HCT116 (cell line): ENCODE results near the gene PRDM12. TPM values are rescaled to one million over a fixed set of nuclear protein-coding genes. Genes with fewer than 3 reads are reported as not detected.

Experiments
- ATAC-seq: fragments of 200-7000 bp; cut with Tn5 transposase; 2 replicates; pipeline ENCODE4 v1.9.1; 2020; ENCODE audit warnings: mild to moderate bottlenecking, moderate library complexity
- BruUV-seq: library from RNA; stranded (reverse); fragments of 400-500 nt; replicated peaks from 2 replicates; lab custom pipeline; 2021; lab: Mats Ljungman, UMichigan
- CTCF ChIA-PET: fragments of 300-600 bp; sonication (Branson Sonifier 250); formaldehyde crosslinking; loops from one replicate; lab custom pipeline; 2021; ENCODE audit warnings: antibody characterized with exemption; lab: Charles Lee
- POLR2A ChIA-PET: fragments of 300-600, 350-600 bp; sonication (Branson Sonifier 250); formaldehyde crosslinking; loops from one replicate; lab custom pipeline; 2021; ENCODE audit warnings: antibody characterized with exemption; lab: Charles Lee
- RAD21 ChIA-PET, 2 experiments: fragments of 300-600 bp; sonication (Branson Sonifier 250); formaldehyde crosslinking; loops; one replicate each; lab custom pipeline; 2023; ENCODE audit warnings: low total read pairs in 2 of 2; ENCODE audit not compliant: uncharacterized antibody in 2 of 2, unreplicated experiment in 2 of 2, low non-redundant PET in 1 of 2; lab: Charles Lee
- DNase-seq: peaks from one replicate; pipeline ENCODE4 v3.0.0-alpha.2; 2010; ENCODE audit warnings: low read depth, low spot score
- H2AFZ ChIP-seq: fragments of 200-600 bp; shearing (Covaris generic), sonication (generic); 2 replicates; pipeline ENCODE4 v1.6.1; 2017; ENCODE audit warnings: low read depth, mixed run types, mixed read lengths, antibody characterized with exemption, low read length; ENCODE audit not compliant: poor library complexity, severe bottlenecking
- H3K27ac ChIP-seq: 2 replicates; pipeline ENCODE4 v1.5.1; 2012; ENCODE audit warnings: low read depth, low read length
- H3K27me3 ChIP-seq: fragments of 200-600 bp; sonication (generic); 2 replicates; pipeline ENCODE4 v1.6.1; 2016; ENCODE audit warnings: mixed run types, low read length, mixed read lengths; ENCODE audit not compliant: insufficient read depth
- H3K36me3 ChIP-seq, 2 experiments: fragments of 200-500 bp in 1 of 2; fragments of 200-600 bp in 1 of 2; sonication (Bioruptor generic) in 1 of 2; sonication (generic) in 1 of 2; 2 replicates each; pipeline versions ENCODE4 v1.5.1 to v1.6.1; 2014 to 2016; ENCODE audit warnings: low read length in 2 of 2, inconsistent platforms in 1 of 2, mixed read lengths in 1 of 2, mixed run types in 1 of 2; ENCODE audit not compliant: insufficient read depth in 2 of 2, control insufficient read depth in 1 of 2
- H3K4me1 ChIP-seq, 2 experiments: fragments of 200-600 bp in 1 of 2; sonication (generic) in 1 of 2; 2 replicates each; pipeline versions ENCODE4 v1.5.1 to v1.6.1; 2012 to 2017; ENCODE audit warnings: low read length in 2 of 2, inconsistent platforms in 1 of 2, mild to moderate bottlenecking in 1 of 2, mixed read lengths in 1 of 2, mixed run types in 1 of 2, moderate library complexity in 1 of 2; ENCODE audit not compliant: insufficient read depth in 2 of 2, control insufficient read depth in 1 of 2
- H3K4me2 ChIP-seq: fragments of 200-600 bp; sonication (generic); 2 replicates; pipeline ENCODE4 v1.6.1; 2017; ENCODE audit warnings: mixed run types, low read length, mixed read lengths
- H3K4me3 ChIP-seq, 2 experiments: fragments of 200-600 bp in 1 of 2; sonication (generic) in 1 of 2; replicated peaks in 1 of 2; 2 replicates each; pipeline ENCODE4 v1.5.1; 2011 to 2016; ENCODE audit warnings: low read length in 2 of 2, control low read depth in 1 of 2, low read depth in 1 of 2, mild to moderate bottlenecking in 1 of 2, mixed read lengths in 1 of 2, mixed run types in 1 of 2
- H3K79me2 ChIP-seq: fragments of 200-600 bp; sonication (generic); 2 replicates; pipeline ENCODE4 v1.6.1; 2017; ENCODE audit warnings: mild to moderate bottlenecking, mixed run types, low read length, moderate library complexity, mixed read lengths; ENCODE audit not compliant: insufficient read depth
- H3K9ac ChIP-seq: fragments of 200-600 bp; sonication (generic); 2 replicates; pipeline ENCODE4 v1.6.1; 2016; ENCODE audit warnings: low read length, mixed read lengths
- H3K9me2 ChIP-seq: fragments of 200-600 bp; sonication (generic), shearing (Covaris generic); 2 replicates; pipeline ENCODE4 v1.6.1; 2017; ENCODE audit warnings: mixed run types, mild to moderate bottlenecking, moderate library complexity; ENCODE audit not compliant: insufficient read depth
- H3K9me3 ChIP-seq, 2 experiments: fragments of 200-500 bp in 1 of 2; fragments of 200-600 bp in 1 of 2; sonication (Bioruptor generic) in 1 of 2; sonication (generic) in 1 of 2; 2 replicates each; pipeline ENCODE4 v1.6.1; 2014 to 2017; ENCODE audit warnings: low read length in 2 of 2, mixed read lengths in 2 of 2, inconsistent platforms in 1 of 2, low read depth in 1 of 2, mild to moderate bottlenecking in 1 of 2, mixed run types in 1 of 2, moderate library complexity in 1 of 2; ENCODE audit not compliant: control insufficient read depth in 1 of 2, insufficient read depth in 1 of 2
- H4K20me1 ChIP-seq: fragments of 200-600 bp; sonication (generic), shearing (Covaris generic); 2 replicates; pipeline ENCODE4 v1.6.1; 2017; ENCODE audit warnings: mixed run types, mild to moderate bottlenecking, moderate library complexity; ENCODE audit not compliant: insufficient read depth
- CBX3 ChIP-seq: IDR thresholded peaks from 2 replicates; pipeline ENCODE4 v1.6.1; 2012; ENCODE audit warnings: low read depth
- CEBPB ChIP-seq: IDR thresholded peaks from 2 replicates; pipeline ENCODE4 v1.6.1; 2012; ENCODE audit warnings: low read depth
- EZH2 ChIP-seq: fragments of 200-600 bp; sonication (generic); IDR thresholded peaks from 2 replicates; pipeline ENCODE4 v1.6.1; 2017; ENCODE audit warnings: antibody characterized with exemption, mixed run types
- POLR2A ChIP-seq: IDR thresholded peaks from 2 replicates; pipeline ENCODE4 v1.7.0; 2011; ENCODE audit warnings: borderline replicate concordance; ENCODE audit not compliant: insufficient read depth, insufficient read length; ENCODE audit errors: extremely low read depth
- POLR2AphosphoS5 ChIP-seq: IDR thresholded peaks from 2 replicates; pipeline ENCODE4 v1.6.1; 2011; ENCODE audit warnings: mild to moderate bottlenecking, low read depth, low read length, moderate library complexity
- RAD21 ChIP-seq: IDR thresholded peaks from 2 replicates; pipeline ENCODE4 v1.6.1; 2012; ENCODE audit warnings: low read depth, mild to moderate bottlenecking
- SIN3A ChIP-seq: IDR thresholded peaks from 2 replicates; pipeline ENCODE4 v1.6.1; 2012; ENCODE audit warnings: low read depth
- SP1 ChIP-seq: IDR thresholded peaks from 2 replicates; pipeline ENCODE4 v1.6.1; 2012; ENCODE audit warnings: low read depth
- SRF ChIP-seq: IDR thresholded peaks from 2 replicates; pipeline ENCODE4 v1.6.1; 2012; ENCODE audit warnings: low read depth
- TCF7L2 ChIP-seq: IDR thresholded peaks from 2 replicates; pipeline ENCODE4 v1.7.0; 2011; ENCODE audit warnings: borderline replicate concordance, inconsistent platforms; ENCODE audit not compliant: insufficient read depth, insufficient read length; ENCODE audit errors: extremely low read depth
- YY1 ChIP-seq: IDR thresholded peaks from 2 replicates; pipeline ENCODE4 v1.6.1; 2011; ENCODE audit warnings: low read length, low read depth, moderate library complexity, mild to moderate bottlenecking; ENCODE audit not compliant: insufficient replicate concordance; ENCODE audit errors: extremely low read depth
- ZFX ChIP-seq: fragments of 450-650 bp; IDR thresholded peaks from 2 replicates; pipeline ENCODE4 v1.6.1; 2017
- ZNF274 ChIP-seq: fragments of 200-500 bp; sonication (Bioruptor generic); IDR thresholded peaks from 2 replicates; pipeline ENCODE4 v1.6.1; 2014; ENCODE audit warnings: mild to moderate bottlenecking, low read depth, low read length, inconsistent platforms
- intact Hi-C: fragments of 100-400 bp; cut with micrococcal nuclease; formaldehyde crosslinking; loops from 2 replicates; pipeline ENCODE4 v1.10.0; 2022
- total RNA-seq: library from RNA; stranded (reverse); gene quantifications from one replicate; pipeline ENCODE4 v1.2.1, GENCODE V29; 2021; ENCODE audit not compliant: unreplicated experiment
- TF ChIP-seq, protein P1 (sequence below), 3 experiments: fragments of 200-600 bp in 1 of 3; sonication (generic) in 1 of 3; IDR thresholded peaks in 2 of 3; conservative IDR thresholded peaks in 1 of 3; 2 replicates each; pipeline ENCODE4 v1.5.1; 2012 to 2017; ENCODE audit warnings: low read depth in 2 of 3, low read length in 2 of 3, antibody characterized with exemption in 1 of 3, borderline replicate concordance in 1 of 3, control low read depth in 1 of 3, mild to moderate bottlenecking in 1 of 3, mixed read lengths in 1 of 3, mixed run types in 1 of 3, moderate library complexity in 1 of 3; ENCODE audit not compliant: insufficient read depth in 1 of 3
- TF ChIP-seq, protein P2 (sequence below): IDR thresholded peaks from 2 replicates; pipeline ENCODE4 v1.6.1; 2012
- TF ChIP-seq, protein P3 (sequence below): IDR thresholded peaks from 2 replicates; pipeline ENCODE4 v1.6.1; 2012; ENCODE audit warnings: low read depth
- TF ChIP-seq, protein P4 (sequence below): IDR thresholded peaks from 2 replicates; pipeline ENCODE4 v1.6.1; 2012
- TF ChIP-seq, protein P5 (sequence below): IDR thresholded peaks from 2 replicates; pipeline ENCODE4 v1.6.1; 2011; ENCODE audit warnings: mild to moderate bottlenecking, low read length, moderate library complexity; ENCODE audit not compliant: insufficient replicate concordance; ENCODE audit errors: extremely low read depth

Gene PRDM12
- total RNA-seq, 1 experiment from 2014 or later: 0.54 TPM

DNA sequence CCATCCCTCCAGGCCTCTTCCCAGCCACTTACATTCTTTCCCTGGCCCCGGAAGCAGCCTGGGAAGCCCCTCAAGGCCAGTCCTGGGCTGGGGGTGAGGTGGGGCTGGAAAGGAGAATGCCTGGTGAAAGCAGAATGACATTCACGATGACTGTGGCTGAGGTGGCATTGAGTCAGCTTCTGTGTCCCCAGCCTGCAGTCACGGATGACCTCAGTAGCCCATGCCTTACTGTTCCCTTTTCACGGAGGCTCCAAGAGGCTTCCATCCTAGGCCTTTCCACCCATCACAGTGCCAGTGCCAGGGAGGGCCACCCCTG, 2.7 kb downstream of the PRDM12 start:
- ChIA-PET POLR2A (no interaction called here), RAD21 (no interaction called here), CTCF (no interaction called here)
- H3K27me3 ChIP-seq: no peaks in the 10 kb centered on the region
- no peaks in the 10 kb centered on the region for H4K20me1 ChIP-seq
- intact Hi-C loops: no loop called here
- ATAC-seq: no peak
- peaks cover 0 to 8% of the 10 kb centered on the region in 2 experiments; a peak in 2 of 4 replicates for H3K4me1 ChIP-seq
- BruUV-seq: no TSS peak
- no peak overlapping the region for H3K4me2 ChIP-seq
- H2AFZ ChIP-seq: no peak overlapping the region
- H3K9me3 ChIP-seq: no peaks in the 10 kb centered on the region
- no peak overlapping the region for H3K9ac ChIP-seq
- TF ChIP-seq POLR2A (no peak), SP1 (no peak), SIN3A (no peak), TCF7L2 (no peak), RAD21 (no peak), SRF (no peak), CBX3 (no peak), POLR2AphosphoS5 (no peak), YY1 (no peak), EZH2 (no peak), ZNF274 (no peak), CEBPB (no peak), ZFX (no peak)
- TF ChIP-seq, protein P1, sequence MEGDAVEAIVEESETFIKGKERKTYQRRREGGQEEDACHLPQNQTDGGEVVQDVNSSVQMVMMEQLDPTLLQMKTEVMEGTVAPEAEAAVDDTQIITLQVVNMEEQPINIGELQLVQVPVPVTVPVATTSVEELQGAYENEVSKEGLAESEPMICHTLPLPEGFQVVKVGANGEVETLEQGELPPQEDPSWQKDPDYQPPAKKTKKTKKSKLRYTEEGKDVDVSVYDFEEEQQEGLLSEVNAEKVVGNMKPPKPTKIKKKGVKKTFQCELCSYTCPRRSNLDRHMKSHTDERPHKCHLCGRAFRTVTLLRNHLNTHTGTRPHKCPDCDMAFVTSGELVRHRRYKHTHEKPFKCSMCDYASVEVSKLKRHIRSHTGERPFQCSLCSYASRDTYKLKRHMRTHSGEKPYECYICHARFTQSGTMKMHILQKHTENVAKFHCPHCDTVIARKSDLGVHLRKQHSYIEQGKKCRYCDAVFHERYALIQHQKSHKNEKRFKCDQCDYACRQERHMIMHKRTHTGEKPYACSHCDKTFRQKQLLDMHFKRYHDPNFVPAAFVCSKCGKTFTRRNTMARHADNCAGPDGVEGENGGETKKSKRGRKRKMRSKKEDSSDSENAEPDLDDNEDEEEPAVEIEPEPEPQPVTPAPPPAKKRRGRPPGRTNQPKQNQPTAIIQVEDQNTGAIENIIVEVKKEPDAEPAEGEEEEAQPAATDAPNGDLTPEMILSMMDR (IDR thresholded peaks at IDR 0.05 in 2 of 3, conservative IDR thresholded peaks at IDR 0.05 in 1 of 3; ENCODE audit: borderline replicate concordance in 1 of 3, insufficient read depth in 1 of 3, low read depth in 2 of 3, low read length in 2 of 3): no peak
- TF ChIP-seq, protein P2, sequence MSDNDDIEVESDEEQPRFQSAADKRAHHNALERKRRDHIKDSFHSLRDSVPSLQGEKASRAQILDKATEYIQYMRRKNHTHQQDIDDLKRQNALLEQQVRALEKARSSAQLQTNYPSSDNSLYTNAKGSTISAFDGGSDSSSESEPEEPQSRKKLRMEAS: no peak
- TF ChIP-seq, protein P3, sequence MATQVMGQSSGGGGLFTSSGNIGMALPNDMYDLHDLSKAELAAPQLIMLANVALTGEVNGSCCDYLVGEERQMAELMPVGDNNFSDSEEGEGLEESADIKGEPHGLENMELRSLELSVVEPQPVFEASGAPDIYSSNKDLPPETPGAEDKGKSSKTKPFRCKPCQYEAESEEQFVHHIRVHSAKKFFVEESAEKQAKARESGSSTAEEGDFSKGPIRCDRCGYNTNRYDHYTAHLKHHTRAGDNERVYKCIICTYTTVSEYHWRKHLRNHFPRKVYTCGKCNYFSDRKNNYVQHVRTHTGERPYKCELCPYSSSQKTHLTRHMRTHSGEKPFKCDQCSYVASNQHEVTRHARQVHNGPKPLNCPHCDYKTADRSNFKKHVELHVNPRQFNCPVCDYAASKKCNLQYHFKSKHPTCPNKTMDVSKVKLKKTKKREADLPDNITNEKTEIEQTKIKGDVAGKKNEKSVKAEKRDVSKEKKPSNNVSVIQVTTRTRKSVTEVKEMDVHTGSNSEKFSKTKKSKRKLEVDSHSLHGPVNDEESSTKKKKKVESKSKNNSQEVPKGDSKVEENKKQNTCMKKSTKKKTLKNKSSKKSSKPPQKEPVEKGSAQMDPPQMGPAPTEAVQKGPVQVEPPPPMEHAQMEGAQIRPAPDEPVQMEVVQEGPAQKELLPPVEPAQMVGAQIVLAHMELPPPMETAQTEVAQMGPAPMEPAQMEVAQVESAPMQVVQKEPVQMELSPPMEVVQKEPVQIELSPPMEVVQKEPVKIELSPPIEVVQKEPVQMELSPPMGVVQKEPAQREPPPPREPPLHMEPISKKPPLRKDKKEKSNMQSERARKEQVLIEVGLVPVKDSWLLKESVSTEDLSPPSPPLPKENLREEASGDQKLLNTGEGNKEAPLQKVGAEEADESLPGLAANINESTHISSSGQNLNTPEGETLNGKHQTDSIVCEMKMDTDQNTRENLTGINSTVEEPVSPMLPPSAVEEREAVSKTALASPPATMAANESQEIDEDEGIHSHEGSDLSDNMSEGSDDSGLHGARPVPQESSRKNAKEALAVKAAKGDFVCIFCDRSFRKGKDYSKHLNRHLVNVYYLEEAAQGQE: no peak
- TF ChIP-seq, protein P4, sequence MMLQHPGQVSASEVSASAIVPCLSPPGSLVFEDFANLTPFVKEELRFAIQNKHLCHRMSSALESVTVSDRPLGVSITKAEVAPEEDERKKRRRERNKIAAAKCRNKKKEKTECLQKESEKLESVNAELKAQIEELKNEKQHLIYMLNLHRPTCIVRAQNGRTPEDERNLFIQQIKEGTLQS: no peak
- TF ChIP-seq, protein P5, sequence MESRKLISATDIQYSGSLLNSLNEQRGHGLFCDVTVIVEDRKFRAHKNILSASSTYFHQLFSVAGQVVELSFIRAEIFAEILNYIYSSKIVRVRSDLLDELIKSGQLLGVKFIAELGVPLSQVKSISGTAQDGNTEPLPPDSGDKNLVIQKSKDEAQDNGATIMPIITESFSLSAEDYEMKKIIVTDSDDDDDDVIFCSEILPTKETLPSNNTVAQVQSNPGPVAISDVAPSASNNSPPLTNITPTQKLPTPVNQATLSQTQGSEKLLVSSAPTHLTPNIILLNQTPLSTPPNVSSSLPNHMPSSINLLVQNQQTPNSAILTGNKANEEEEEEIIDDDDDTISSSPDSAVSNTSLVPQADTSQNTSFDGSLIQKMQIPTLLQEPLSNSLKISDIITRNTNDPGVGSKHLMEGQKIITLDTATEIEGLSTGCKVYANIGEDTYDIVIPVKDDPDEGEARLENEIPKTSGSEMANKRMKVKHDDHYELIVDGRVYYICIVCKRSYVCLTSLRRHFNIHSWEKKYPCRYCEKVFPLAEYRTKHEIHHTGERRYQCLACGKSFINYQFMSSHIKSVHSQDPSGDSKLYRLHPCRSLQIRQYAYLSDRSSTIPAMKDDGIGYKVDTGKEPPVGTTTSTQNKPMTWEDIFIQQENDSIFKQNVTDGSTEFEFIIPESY: no peak
- H3K36me3 ChIP-seq: no peaks in the 10 kb centered on the region
- no peaks in the 10 kb centered on the region for H3K79me2 ChIP-seq
- H3K4me3 ChIP-seq: no peak overlapping the region
- H3K9me2 ChIP-seq: no peaks in the 10 kb centered on the region
- H3K27ac ChIP-seq: no peak overlapping the region
- DNase-seq: no peak
